GOT3 (cell line): ENCODE results near the gene BBS2.
"Not testable (repeated sequence)": the region's sequence is repeated elsewhere in the genome, so short reads cannot be mapped to it uniquely, and the experiment has no call there.

Experiments used
- DNase-seq: peaks from one replicate; lab custom pipeline; 2025; ENCODE audit warnings: mixed read lengths; lab: John Stamatoyannopoulos, UW

The BBS2 gene

GRCh38 chr16:56525236-56525635, 5.4 kb upstream of the BBS2 start:
- DNase-seq = no peak

- no peak for DNase-seq
Measured at GRCh38 chr16:56520251-56520577, 390 bp upstream of the BBS2 start.

- DNase-seq = no peak
Measured at GRCh38 chr16:56518425-56518824, 1.4 kb downstream of the BBS2 start.

- no peak for DNase-seq
Measured at GRCh38 chr16:56517206-56517605, 2.6 kb downstream of the BBS2 start.

DNA sequence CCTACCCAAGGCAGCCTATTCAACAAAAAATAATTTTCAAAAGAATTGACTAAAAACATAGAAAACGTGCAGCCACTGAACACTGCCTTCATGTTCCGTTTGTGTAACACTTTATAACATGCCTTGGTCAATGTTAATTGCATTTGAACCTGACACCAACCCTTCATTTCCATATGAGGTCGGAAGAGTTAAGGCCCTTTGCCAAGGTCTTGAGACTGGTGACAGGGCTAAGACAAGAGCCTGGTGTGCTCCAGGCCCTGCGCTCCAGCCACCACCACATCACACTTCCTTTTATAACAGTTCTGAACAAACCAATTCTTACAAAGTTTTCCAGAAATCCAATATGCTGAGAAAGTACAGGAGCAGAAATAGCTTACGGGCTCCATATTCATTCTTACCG, 4.2 kb downstream of the BBS2 start:
- DNase-seq = no peak

GRCh38 chr16:56514845-56515244, 5.0 kb downstream of the BBS2 start:
- DNase-seq = no peak

GRCh38 chr16:56513972-56514371, 5.9 kb downstream of the BBS2 start:
- no peak for DNase-seq

DNA sequence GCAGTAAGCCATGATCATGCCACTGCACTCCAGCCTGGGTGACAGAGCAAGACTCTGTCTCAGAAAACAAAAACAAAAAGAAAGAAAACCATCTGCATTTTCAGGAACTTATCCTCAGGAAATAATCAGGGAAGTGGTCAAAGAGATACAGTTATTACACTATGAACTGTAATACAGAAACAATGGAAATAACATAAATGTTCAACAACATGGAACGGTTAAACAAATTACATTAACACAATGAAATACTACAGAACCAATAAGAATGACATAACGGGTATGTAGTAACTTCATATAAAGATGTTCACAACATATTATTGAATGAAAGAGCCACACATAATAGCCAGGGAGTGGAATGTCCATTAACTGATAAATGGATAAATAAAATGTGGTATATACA, 6.7 kb downstream of the BBS2 start:
- DNase-seq = no peak

GRCh38 chr16:56512025-56512424, 7.8 kb downstream of the BBS2 start:
- no peak for DNase-seq

DNA sequence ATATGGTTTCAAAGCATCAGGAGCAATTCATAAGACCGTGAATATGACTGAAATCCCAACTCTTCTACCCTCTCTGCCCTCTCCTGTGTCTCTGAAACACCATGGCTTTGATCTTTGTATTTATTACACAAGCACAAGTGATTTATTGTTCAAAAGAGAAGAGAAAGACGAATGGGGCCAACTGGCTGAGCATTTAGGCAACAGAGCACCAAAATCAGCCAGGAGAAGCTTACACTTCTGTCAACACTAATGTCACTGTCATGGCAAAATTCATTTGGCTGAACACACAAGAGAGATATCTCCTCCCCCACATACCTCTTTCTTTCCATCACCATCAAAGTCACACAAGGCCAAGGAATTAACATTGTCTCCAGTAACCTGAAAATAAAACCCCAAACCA, 9.3 kb downstream of the BBS2 start:
- DNase-seq = no peak

DNA sequence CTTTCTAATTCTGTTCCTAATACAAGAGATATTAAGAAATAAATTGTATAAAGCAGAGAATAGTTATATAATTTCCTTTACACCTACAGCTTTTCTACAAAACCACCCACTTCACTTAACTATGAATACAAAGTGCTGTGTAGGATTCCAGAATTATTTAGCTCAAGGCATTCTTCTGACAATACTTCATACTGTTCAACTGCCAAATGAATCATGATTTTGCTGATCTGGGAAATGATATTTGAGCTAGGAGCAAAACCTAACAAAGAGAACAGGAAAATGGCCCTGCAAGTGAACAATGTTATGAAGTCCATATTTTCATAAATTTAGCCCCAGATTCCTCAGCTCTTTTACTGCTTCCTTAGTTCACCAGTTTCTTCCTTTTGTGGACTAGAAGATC, 12.9 kb downstream of the BBS2 start:
- no peak for DNase-seq

- DNase-seq = no peak
Measured at GRCh38 chr16:56505181-56505580, 14.6 kb downstream of the BBS2 start.

DNA sequence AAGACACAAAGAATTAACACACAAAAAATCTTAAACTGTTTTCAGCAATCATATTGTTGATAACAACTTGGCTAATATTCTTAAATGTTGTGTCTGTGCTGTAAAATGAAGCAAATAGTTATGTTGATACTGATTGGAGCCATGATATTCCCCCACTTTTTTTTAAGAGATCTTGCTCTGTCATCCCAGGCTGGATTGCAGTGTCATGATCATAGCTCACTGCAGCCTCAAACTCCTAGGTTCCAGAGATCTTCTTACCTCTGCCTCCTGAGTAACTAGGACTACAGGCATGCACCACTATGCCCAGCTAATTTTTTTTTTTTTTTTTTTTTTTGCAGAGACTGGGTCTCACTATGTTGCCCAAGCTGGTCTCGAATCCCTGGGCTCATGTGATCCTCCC, 26.0 kb downstream of the BBS2 start:
- no peak for DNase-seq

DNA sequence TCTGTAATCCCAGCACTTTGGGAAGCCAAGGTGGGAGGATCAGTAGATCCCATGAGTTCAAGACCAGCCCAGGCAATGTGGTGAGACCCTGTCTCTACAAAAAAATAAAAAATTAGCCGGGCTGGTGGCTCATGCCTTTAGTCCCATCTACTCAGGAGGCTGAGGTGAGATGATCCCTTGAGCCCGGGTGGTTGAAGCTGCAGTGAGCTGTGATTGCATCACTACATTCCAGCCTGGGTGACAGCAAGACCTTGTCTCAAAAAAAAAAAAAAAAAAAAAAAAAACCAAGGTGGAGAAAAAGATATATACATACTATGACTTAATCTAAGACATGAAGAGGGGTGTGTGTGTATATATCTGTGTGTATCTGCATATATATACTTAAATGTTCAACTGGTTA, 26.7 kb downstream of the BBS2 start:
- DNase-seq = no peak

DNA sequence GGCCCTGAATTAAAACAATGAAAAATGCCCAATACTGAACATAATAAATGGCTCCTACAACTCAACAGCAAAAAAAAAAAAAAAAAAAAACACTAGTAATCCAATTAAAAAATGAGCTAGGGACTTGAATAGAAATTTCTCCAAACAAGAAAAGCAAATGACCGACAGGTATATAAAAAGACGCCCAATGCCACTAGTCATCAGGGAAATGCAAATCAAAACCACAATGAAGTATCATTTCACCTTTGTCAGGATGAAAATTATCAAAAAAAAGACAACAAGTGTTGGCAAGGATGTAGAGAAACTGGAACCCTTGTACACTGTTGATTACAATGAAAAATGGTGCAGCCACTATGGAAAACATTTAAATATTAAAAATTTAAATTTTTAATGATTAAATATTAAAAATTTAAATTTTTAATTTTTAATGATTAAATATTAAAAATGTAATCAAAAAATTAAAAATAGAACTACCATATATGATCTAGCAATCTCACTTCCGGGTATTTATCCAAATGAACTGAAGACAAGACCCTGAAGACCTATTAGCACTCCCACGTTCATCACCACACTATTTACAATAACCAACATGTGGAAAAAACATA, 28.1 kb downstream of the BBS2 start:
- DNase-seq = no peak

DNA sequence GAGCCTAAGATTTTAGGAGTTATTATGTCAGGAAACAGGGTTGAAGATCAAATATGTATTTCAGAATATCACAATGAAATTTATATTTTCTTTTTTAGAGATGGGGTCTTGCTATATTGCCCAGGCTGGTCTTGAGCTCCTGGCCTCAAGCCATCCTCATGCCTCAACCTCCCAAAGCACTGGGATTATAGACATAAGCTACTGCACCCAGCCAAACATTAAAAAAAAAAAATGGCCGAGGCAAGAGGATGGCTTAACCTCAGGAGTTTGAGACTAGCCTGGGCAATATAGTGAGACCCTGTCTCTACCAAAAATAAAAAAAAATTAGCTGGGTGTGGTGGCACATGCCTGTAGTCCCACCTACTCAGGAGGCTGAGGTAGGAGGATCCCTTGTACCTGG, 31.0 kb downstream of the BBS2 start:
- DNase-seq = not testable (repeated sequence)

GRCh38 chr16:56488035-56488434, 31.8 kb downstream of the BBS2 start:
- DNase-seq = no peak

GRCh38 chr16:56483394-56483793, 36.4 kb downstream of the BBS2 start:
- DNase-seq = no peak

DNA sequence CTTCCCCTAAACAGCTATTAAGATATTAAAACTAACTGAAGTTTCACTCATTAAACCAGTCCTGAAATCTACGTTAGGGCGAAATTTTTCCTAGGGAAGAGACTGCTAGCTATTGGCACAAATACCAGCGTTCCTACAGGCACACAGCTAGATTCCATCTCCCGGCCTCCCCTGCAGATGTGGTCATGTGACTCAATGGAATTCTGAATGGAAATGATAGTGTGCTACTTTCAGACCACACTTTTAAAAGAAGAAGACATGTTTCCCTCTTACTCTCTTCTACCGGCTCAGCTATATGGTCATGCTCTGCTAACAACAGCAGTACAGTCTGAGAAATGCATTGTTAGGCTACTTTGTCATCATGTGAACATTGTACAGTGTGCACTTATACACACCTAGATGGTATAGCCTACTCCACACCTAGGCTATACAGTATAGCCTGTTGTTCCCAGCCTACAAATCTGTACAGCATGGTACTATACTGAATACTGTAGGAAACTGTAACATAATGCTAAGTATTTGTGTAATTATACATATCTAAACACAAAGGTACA, 37.1 kb downstream of the BBS2 start:
- DNase-seq = no peak

GRCh38 chr16:56481468-56482122, 38.2 kb downstream of the BBS2 start:
- DNase-seq = no peak

GRCh38 chr16:56480776-56481467, 38.9 kb downstream of the BBS2 start:
- DNase-seq = no peak

- no peak for DNase-seq
Measured at GRCh38 chr16:56479469-56479868, 40.4 kb downstream of the BBS2 start.

- no peak for DNase-seq
Measured at GRCh38 chr16:56478281-56479049, 41.4 kb downstream of the BBS2 start.
